GM12892 (cell line): ENCODE results near the gene TRIO.

ENCODE experiments used
- DNase-seq: peaks from one replicate; pipeline ENCODE4 v3.0.0; 2011; ENCODE audit not compliant: insufficient read length
- FAIRE-seq: peaks from 2 replicates; lab custom pipeline; 2011; peaks lifted over from hg19 to GRCh38; lab: Jason Lieb, UNC
- POLR2A ChIP-seq: IDR thresholded peaks from 2 replicates; pipeline ENCODE4 v1.6.1; 2011; ENCODE audit warnings: low read depth, low read length, control low read depth
- POLR2AphosphoS5 ChIP-seq: IDR thresholded peaks from 2 replicates; pipeline ENCODE4 v1.6.1; 2011; ENCODE audit warnings: low read depth, low read length, control low read depth
- TAF1 ChIP-seq: IDR thresholded peaks from 2 replicates; pipeline ENCODE4 v1.6.1; 2011; ENCODE audit warnings: low read depth, mild to moderate bottlenecking, control low read depth, low read length, borderline replicate concordance

Gene TRIO

GRCh38 chr5:14328144-14328543 lies 185.0 kb downstream of the TRIO start:
- no peak for DNase-seq
- no peak for TF ChIP-seq POLR2AphosphoS5
- TF ChIP-seq POLR2A = no peak
- TF ChIP-seq TAF1 = no peak
- no peak for FAIRE-seq

- DNase-seq = no peak
- no peak for TF ChIP-seq POLR2A
- no peak for TF ChIP-seq POLR2AphosphoS5
- no peak for TF ChIP-seq TAF1
- no peak for FAIRE-seq
These were observed 187.1 kb downstream of the TRIO start for GRCh38 chr5:14330291-14330690.

DNA sequence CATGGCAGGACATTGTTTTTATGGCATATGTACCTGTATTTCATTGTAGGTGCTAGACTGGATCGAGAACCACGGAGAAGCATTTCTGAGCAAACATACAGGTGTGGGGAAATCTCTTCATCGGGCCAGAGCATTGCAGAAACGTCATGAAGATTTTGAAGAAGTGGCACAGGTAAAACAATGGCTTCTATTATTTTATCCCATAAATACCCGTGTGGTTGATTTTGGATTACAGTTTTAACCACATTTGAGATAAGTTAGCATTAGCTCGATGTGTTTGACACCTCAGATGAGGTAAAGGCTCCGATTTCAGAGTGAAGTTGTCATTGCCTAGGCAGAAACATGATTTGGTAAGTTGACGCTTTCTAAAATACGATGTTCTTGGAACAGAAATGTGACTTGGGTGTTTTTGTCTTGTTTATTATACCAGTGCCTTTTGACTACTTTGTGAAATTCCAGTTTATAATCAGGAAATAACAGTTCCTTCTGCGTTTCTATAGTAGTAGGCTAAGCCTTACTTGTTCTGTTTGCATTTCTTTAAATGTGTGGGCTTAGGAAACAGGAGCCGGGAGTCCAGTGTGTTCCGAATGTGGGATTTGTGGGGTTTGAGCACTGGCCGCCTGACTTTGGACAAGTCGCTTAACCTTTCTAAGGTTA lies 187.7 kb downstream of the TRIO start:
- FAIRE-seq (no peak), DNase-seq (no peak)
- TF ChIP-seq POLR2A (no peak), TAF1 (no peak), POLR2AphosphoS5 (no peak)

- no peak for TF ChIP-seq TAF1
- DNase-seq (no peak), FAIRE-seq (no peak)
These were observed 188.2 kb downstream of the TRIO start for GRCh38 chr5:14331386-14331781.

- DNase-seq (no peak), FAIRE-seq (no peak)
- no peak for TF ChIP-seq TAF1
- no peak for TF ChIP-seq POLR2A
- no peak for TF ChIP-seq POLR2AphosphoS5
These were observed 189.0 kb downstream of the TRIO start for GRCh38 chr5:14332038-14332631.

DNA sequence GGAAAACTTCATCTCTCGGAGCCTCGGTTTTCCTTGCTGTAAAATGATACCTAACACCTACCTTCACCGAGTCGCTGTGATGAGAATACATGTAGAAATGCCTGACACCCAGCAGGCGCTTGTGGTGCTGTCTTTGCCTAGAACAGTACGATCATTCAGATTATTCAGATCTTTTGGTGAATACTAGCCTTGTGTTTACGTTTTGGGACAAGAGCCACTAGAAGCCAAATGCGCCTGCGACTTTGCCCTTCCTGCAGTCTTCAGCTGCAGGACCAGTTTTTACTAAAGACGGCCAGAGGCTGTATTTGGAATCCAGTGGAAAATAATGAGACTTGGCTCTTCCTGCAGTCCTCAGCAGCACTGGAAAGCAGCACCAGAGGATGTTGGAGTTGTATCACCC lies 189.6 kb downstream of the TRIO start:
- no peak for DNase-seq
- FAIRE-seq = no peak
- no peak for TF ChIP-seq TAF1
- no peak for TF ChIP-seq POLR2A
- TF ChIP-seq POLR2AphosphoS5 = no peak

DNA sequence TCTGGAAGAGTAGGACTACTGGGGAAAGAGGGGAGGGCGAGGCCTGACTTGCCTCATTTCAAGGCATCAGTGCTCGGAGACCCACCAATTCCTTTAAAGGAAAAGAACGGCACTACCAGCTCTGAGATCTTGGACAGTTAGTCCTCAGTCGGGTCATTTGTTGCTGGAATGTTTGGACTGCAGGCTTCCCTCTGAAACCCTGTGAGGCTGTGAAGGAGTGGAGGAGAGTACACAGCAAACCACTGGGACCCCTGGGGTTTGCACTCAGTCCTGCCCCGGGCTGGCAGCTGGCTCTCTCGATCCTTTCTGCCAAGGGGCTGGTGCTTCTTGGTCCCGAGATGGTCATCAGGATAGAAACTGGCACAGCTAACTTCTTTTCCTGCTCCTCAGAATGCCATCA lies 194.5 kb downstream of the TRIO start:
- DNase-seq (no peak), FAIRE-seq (no peak)
- TF ChIP-seq TAF1 = no peak

DNA sequence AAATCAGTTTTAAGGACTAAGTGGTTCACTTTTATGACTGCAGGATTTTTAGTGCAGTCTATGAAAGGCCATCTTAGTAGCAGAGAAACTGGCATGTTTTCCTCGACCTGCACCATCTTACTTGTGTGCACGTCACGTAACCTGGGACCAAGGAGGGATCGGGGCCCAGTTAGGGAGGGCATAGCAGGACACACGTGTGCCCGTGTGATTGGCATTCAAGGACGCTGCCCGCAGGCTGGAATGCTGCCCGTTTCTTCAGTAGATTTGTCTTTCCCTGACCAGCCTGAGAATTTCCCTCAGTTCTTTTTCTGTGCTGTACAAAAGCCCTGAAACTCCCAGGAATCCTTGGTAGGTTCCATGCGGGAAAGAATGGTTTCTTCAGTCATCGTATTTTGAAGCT lies 196.3 kb downstream of the TRIO start:
- FAIRE-seq (no peak), DNase-seq (no peak)
- TF ChIP-seq POLR2AphosphoS5 (no peak), TAF1 (no peak), POLR2A (no peak)

DNA sequence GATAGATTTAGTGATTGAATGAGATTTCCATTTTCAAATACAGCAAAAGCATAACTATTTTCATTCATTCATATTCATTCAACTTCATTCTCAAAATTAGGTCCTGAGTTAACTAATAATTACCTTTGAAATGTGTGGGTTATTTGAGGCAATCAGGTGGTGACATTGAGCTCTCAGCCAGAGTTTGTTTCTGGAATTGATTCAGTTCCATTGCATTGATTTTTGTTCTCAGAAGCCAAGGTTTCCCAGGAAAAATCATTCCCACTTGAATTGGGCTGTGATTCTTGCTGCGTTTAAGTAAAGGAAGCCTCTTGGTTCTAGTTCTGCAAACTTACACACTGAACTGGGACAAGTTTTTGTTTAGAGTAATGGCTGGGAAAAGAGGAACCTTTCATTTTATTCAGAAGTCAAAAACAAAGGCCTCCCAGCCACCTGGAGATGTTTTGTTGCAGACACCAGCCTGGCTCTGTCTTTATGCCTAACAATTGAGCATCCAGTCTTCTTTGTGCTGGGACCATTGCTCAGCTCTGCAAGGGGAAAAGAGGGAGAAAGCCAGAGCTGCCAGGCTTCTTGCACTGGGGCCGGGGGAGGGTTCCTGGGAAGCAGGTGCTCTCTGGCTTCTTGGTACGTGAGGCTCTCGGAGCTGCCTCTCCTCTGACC lies 198.6 kb downstream of the TRIO start:
- DNase-seq (no peak), FAIRE-seq (no peak)
- TF ChIP-seq TAF1 = no peak
- no peak for TF ChIP-seq POLR2A

GRCh38 chr5:14342306-14342705 lies 199.2 kb downstream of the TRIO start:
- no peak for TF ChIP-seq POLR2AphosphoS5
- no peak for TF ChIP-seq POLR2A
- no peak for TF ChIP-seq TAF1
- FAIRE-seq (peak; percentile 60), DNase-seq (no peak)

DNA sequence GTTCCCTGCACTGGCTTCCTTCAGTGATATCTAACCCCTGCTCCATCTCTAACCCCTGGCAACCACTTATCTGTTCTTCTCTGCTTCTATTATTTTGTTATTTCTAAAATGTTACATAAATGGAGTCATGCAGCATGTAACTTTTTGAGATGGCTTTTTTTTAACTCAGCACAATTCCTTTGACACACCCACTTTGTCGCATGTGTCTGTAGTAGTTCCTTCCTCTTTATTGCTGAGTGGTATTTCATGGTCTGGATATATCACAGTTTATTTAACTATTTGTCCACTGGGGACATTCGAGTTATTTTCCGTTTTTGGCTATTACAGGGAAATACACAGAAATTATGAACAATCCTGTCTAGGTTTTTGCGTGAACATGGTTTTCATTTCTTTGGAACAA lies 200.2 kb downstream of the TRIO start:
- DNase-seq = no peak
- FAIRE-seq = peak; percentile 63

GRCh38 chr5:14347522-14347921 lies 204.4 kb downstream of the TRIO start:
- DNase-seq (no peak), FAIRE-seq (no peak)
- TF ChIP-seq TAF1 (no peak), POLR2A (no peak)

More for the DNA sequence above, 200.2 kb downstream of the TRIO start:
- TF ChIP-seq TAF1 (no peak), POLR2AphosphoS5 (no peak), POLR2A (no peak)

- TF ChIP-seq TAF1 (no peak), POLR2AphosphoS5 (no peak), POLR2A (no peak)
- DNase-seq = no peak
- FAIRE-seq = no peak
These were observed 205.0 kb downstream of the TRIO start for GRCh38 chr5:14348142-14348541.
